HepG2 (cell line): ENCODE results near the gene NDOR1. TPM values are rescaled to one million over a fixed set of nuclear protein-coding genes. Genes with fewer than 3 reads are reported as not detected.

Experiments used
- ATAC-seq: fragments of 200-7000 bp; cut with Tn5 transposase; 3 replicates; pipeline ENCODE4 v1.9.1; 2020; ENCODE audit warnings: mild to moderate bottlenecking, moderate library complexity
- BruUV-seq: library from RNA; stranded (reverse); fragments of 400-500 nt; replicated peaks from 2 replicates; lab custom pipeline; 2021; lab: Mats Ljungman, UMichigan
- CTCF ChIA-PET: fragments of 300-600 bp; formaldehyde crosslinking; extraction: SDS; loops from one replicate; lab custom pipeline; 2021; ENCODE audit warnings: low total read pairs, inconsistent platforms, low intra/inter-chr PET ratio; lab: Yijun Ruan, JAX
- POLR2A ChIA-PET: fragments of 350-600 bp; sonication (Branson Sonifier 250); formaldehyde crosslinking; loops from one replicate; lab custom pipeline; 2020; ENCODE audit warnings: antibody characterized with exemption, inconsistent platforms; lab: Yijun Ruan, JAX
- DNase-seq: peaks from one replicate; pipeline ENCODE4 v3.0.0-alpha.2; 2015; ENCODE audit warnings: low spot score
- FAIRE-seq: peaks from 3 replicates; lab custom pipeline; 2011; peaks lifted over from hg19 to GRCh38; lab: Jason Lieb, UNC
- H2AFZ ChIP-seq: one replicate; pipeline ENCODE4 v1.6.1; 2011; ENCODE audit warnings: low read length, inconsistent platforms
- H3K27ac ChIP-seq: fragments of 300-600 bp; 3 replicates; pipeline ENCODE4 v1.8.0; 2011; ENCODE audit warnings: mixed run types, mild to moderate bottlenecking, mixed read lengths, low read length, inconsistent platforms; ENCODE audit not compliant: insufficient read depth; ENCODE audit errors: extremely low read length
- H3K27me3 ChIP-seq, 2 experiments: fragments of 200-600 bp in 1 of 2; 2 replicates in 1 of 2; 3 replicates in 1 of 2; pipeline versions ENCODE4 v1.6.0 to v1.8.0; 2011; ENCODE audit warnings: low read length in 2 of 2, mild to moderate bottlenecking in 2 of 2, moderate library complexity in 2 of 2, inconsistent platforms in 1 of 2; ENCODE audit not compliant: insufficient read depth in 2 of 2, control insufficient read depth in 1 of 2
- H3K36me3 ChIP-seq, 2 experiments: fragments of 200-600 bp in 1 of 2; replicated peaks in 1 of 2; 2 replicates in 1 of 2; 3 replicates in 1 of 2; pipeline versions ENCODE4 v1.5.1 to v1.8.0; 2011; ENCODE audit warnings: low read length in 2 of 2, inconsistent platforms in 1 of 2; ENCODE audit not compliant: insufficient read depth in 2 of 2, control insufficient read depth in 1 of 2
- H3K4me1 ChIP-seq: 2 replicates; pipeline ENCODE4 v1.5.1; 2012; ENCODE audit warnings: low read length, inconsistent platforms; ENCODE audit not compliant: insufficient read depth
- H3K4me2 ChIP-seq: 2 replicates; pipeline ENCODE4 v1.6.0; 2011; ENCODE audit warnings: low read depth, low read length, inconsistent platforms
- H3K4me3 ChIP-seq, 3 experiments: fragments of 200-600 bp in 1 of 3; sonication (generic), shearing (Covaris generic) in 1 of 3; replicated peaks in 1 of 3; 2 replicates each; pipeline ENCODE4 v1.5.1; 2011 to 2016; ENCODE audit warnings: low read length in 3 of 3, inconsistent platforms in 2 of 3, low read depth in 2 of 3, mild to moderate bottlenecking in 2 of 3, control low read depth in 1 of 3, mixed read lengths in 1 of 3; ENCODE audit not compliant: insufficient read depth in 1 of 3
- H3K79me2 ChIP-seq: one replicate; pipeline ENCODE4 v1.6.1; 2011; ENCODE audit warnings: low read length, inconsistent platforms; ENCODE audit not compliant: insufficient read depth
- H3K9ac ChIP-seq: 2 replicates; pipeline ENCODE4 v1.6.0; 2011; ENCODE audit warnings: mild to moderate bottlenecking, low read depth, low read length, inconsistent platforms; ENCODE audit not compliant: insufficient read depth
- H3K9me3 ChIP-seq: 2 replicates; pipeline ENCODE4 v1.5.1; 2012; ENCODE audit warnings: mild to moderate bottlenecking, low read length
- H4K20me1 ChIP-seq: 2 replicates; pipeline ENCODE4 v1.6.0; 2011; ENCODE audit warnings: inconsistent platforms, mild to moderate bottlenecking, low read length, moderate library complexity; ENCODE audit not compliant: insufficient read depth
- AFF4 ChIP-seq: sonication (generic); formaldehyde crosslinking; IDR thresholded peaks from 2 replicates; pipeline ENCODE4 v1.4.0; 2020; ENCODE audit warnings: missing genetic modification reagents
- CBFB ChIP-seq: sonication (generic); formaldehyde crosslinking; IDR thresholded peaks from 2 replicates; pipeline ENCODE4 v1.4.0; 2020; ENCODE audit warnings: missing genetic modification reagents
- HMG20B ChIP-seq: conservative IDR thresholded peaks from 2 replicates; pipeline ENCODE4 v1.6.1; 2016; ENCODE audit warnings: missing genetic modification reagents, missing compliant biosample characterization
- MTA3 ChIP-seq: sonication (generic); formaldehyde crosslinking; IDR thresholded peaks from 2 replicates; pipeline ENCODE4 v1.4.0; 2020; ENCODE audit warnings: missing genetic modification reagents
- NFE2L2 ChIP-seq: fragments of 150-350 bp; IDR thresholded peaks from 2 replicates; pipeline ENCODE4 v1.6.1; 2014; ENCODE audit warnings: low read length
- RBFOX2 ChIP-seq: fragments of 200-400 bp; formaldehyde crosslinking; IDR thresholded peaks from 2 replicates; pipeline ENCODE4 v1.6.1; 2017; ENCODE audit warnings: low read depth, mild to moderate bottlenecking, low read length
- RBM39 ChIP-seq: fragments of 200-400 bp; formaldehyde crosslinking; IDR thresholded peaks from one replicate; pipeline ENCODE4 v1.6.1; 2018; ENCODE audit warnings: antibody characterized with exemption, mild to moderate bottlenecking, low read depth, low read length; ENCODE audit not compliant: poor library complexity, severe bottlenecking
- THAP11 ChIP-seq: IDR thresholded peaks from 2 replicates; pipeline ENCODE4 v1.6.1; 2016; ENCODE audit warnings: missing biosample characterization, missing genetic modification reagents
- ZNF687 ChIP-seq: sonication (generic); formaldehyde crosslinking; IDR thresholded peaks from 2 replicates; pipeline ENCODE4 v1.5.1; 2020; ENCODE audit warnings: mild to moderate bottlenecking, missing genetic modification reagents, moderate library complexity
- WGBS: methylation state at CpG from one replicate; pipeline ENCODE4 v1.1.6; 2017; ENCODE audit warnings: low lambda C conversion rate; 5-methylcytosine and 5-hydroxymethylcytosine counted together
- in situ Hi-C: cut with HindIII; loops from 2 replicates; pipeline ENCODE4 v1.10.0; 2017; ENCODE audit warnings: low pct_unique_long_range_greater_than_20kb; ENCODE audit not compliant: extremely low pct_ligation_motif_present
- intact Hi-C: fragments of 100-400 bp; cut with micrococcal nuclease; formaldehyde crosslinking; loops from one replicate; pipeline ENCODE4 v1.10.0; 2022; ENCODE audit not compliant: unreplicated experiment
- polyA plus RNA-seq, 8 experiments: library from polyadenylated mRNA; depleted of rRNA in 3 of 8; stranded (reverse) in 7 of 8; unstranded in 1 of 8; fragments of >200 nt; fragmentation: Illumina TruSeq in 4 of 8; extraction: Trizol in 4 of 8; gene quantifications; 2 replicates each; pipeline versions ENCODE4 v1.2.1 to v1.2.3, GENCODE V29; 2011 to 2016; ENCODE audit warnings: low read depth in 4 of 8, missing spikeins in 1 of 8, mixed read lengths in 1 of 8; ENCODE audit not compliant: insufficient read depth in 1 of 8
- total RNA-seq, 5 experiments: library from RNA; depleted of rRNA; stranded (reverse); fragments of >200 nt; fragmentation: Illumina TruSeq; extraction: Trizol; gene quantifications; 2 replicates each; pipeline ENCODE4 v1.2.3, GENCODE V29; 2016; ENCODE audit warnings: low read depth in 1 of 5
- TF ChIP-seq, protein P1 (sequence below): sonication (generic); formaldehyde crosslinking; IDR thresholded peaks from 2 replicates; pipeline ENCODE4 v1.4.0; 2020; ENCODE audit warnings: mild to moderate bottlenecking, missing genetic modification reagents
- TF ChIP-seq, protein P2 (sequence below): sonication (generic); formaldehyde crosslinking; IDR thresholded peaks from 2 replicates; pipeline ENCODE4 v1.5.0; 2020; ENCODE audit warnings: missing genetic modification reagents

Gene NDOR1
- total and polyA plus RNA-seq, 2 of the 13 experiments (the other 11 are each of a cell fraction or from before 2014, with no cell fraction given), result 3.6 to 8.7 TPM

DNA sequence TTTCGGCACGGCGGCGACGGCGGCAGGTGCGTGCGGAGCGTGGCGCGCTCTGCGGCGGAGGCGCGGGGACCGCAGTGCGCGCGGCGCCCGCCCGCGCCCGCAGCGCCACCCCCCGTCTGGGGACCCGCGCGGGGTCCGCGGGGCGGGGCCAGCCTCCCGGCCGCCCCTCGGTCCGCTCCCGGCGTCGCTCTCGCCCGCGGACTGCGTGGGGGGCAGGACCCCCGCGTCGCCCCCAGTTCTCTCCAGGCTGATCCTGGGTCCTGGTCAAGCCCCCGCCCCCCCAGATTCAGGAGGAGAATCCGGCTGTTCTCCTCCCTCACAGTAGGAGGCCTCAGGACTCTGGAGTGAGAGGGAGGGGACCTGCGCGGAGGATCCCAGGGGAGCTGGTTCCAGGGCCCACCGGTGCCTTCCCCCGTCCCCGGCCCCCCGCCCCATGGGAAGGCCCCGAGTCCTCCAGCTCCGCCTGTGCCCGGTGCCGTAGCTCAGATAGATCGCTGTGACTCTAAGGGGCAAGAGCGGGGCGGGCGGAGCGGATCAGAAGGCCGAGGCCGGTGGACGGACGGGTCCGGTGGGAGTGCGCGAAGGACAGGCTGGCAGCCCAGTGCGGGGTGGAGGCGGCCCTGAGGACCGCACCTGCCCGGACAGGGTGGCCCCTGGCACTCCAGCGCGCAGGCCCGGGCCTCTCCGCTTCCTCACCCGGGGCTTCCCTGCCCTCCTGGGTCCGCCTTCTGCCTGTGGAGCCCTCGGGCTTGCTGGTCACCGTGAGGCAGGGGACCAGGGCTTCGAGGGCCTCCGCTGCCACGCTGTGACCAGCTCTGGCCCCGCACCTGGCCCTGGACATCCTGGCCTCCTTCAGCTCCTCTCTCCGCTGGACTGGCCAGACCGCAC lies 16.9 kb downstream of the NDOR1 start, which contains the start of gene RNF208:
RNF208 (minus strand) TSS at position 51 of the 888 bp plus-strand sequence. CDS start 1,028 bp downstream, outside the sequence.
- intact Hi-C loops, result loop anchor here (2.0 kb wide), 2 partner anchors 14 to 22 kb away; partner anchors contain the start of gene TPRN
- no TSS peak for BruUV-seq
- ATAC-seq, result peak; percentile 9
- TF ChIP-seq AFF4 (CRISPR knock-in tag) (no peak), ZNF687 (CRISPR knock-in tag) (peak; percentile 78; the same call in 1 of the 2 replicates), MTA3 (CRISPR knock-in tag) (no peak), NFE2L2 (no peak), HMG20B (CRISPR knock-in tag) (no peak), RBFOX2 (peak; percentile 60), RBM39 (no peak), CBFB (CRISPR knock-in tag) (0 out of 2 replicates have a peak, but pooled peaks have one; percentile 18), THAP11 (CRISPR knock-in tag) (no peak)
- TF ChIP-seq, protein P1, sequence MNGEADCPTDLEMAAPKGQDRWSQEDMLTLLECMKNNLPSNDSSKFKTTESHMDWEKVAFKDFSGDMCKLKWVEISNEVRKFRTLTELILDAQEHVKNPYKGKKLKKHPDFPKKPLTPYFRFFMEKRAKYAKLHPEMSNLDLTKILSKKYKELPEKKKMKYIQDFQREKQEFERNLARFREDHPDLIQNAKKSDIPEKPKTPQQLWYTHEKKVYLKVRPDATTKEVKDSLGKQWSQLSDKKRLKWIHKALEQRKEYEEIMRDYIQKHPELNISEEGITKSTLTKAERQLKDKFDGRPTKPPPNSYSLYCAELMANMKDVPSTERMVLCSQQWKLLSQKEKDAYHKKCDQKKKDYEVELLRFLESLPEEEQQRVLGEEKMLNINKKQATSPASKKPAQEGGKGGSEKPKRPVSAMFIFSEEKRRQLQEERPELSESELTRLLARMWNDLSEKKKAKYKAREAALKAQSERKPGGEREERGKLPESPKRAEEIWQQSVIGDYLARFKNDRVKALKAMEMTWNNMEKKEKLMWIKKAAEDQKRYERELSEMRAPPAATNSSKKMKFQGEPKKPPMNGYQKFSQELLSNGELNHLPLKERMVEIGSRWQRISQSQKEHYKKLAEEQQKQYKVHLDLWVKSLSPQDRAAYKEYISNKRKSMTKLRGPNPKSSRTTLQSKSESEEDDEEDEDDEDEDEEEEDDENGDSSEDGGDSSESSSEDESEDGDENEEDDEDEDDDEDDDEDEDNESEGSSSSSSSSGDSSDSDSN (CRISPR knock-in tag), result peak; percentile 83
- TF ChIP-seq, protein P2, sequence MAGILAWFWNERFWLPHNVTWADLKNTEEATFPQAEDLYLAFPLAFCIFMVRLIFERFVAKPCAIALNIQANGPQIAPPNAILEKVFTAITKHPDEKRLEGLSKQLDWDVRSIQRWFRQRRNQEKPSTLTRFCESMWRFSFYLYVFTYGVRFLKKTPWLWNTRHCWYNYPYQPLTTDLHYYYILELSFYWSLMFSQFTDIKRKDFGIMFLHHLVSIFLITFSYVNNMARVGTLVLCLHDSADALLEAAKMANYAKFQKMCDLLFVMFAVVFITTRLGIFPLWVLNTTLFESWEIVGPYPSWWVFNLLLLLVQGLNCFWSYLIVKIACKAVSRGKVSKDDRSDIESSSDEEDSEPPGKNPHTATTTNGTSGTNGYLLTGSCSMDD (CRISPR knock-in tag), result no peak

More for the DNA sequence above, 16.9 kb downstream of the NDOR1 start, which contains the start of gene RNF208:
- 0% methylated on average over 1 of the region's 88 CpGs for WGBS
- ChIA-PET POLR2A (interaction anchor here (0.9 to 13.4 kb wide), 14 partner anchors 13 to 169 kb away, joined by 3 to 225 read pairs (median 18); partner anchors contain the start of genes ANAPC2, ENTPD2, MAN1B1 and NDOR1), CTCF (no interaction called here)
- no peak within 1 kb of the TSS for H2AFZ ChIP-seq
- H3K9ac ChIP-seq, result peak within 1 kb of the TSS; percentile 80
- DNase-seq, result no peak
- no peaks in the 10 kb centered on the region for H3K36me3 ChIP-seq
- peak within 1 kb of the TSS; percentile 64 to 92 (median 84) for H3K4me3 ChIP-seq
- peak within 1 kb of the TSS; percentile 100 for H3K4me2 ChIP-seq
- no peaks in the 10 kb centered on the region; a peak in 1 of 5 replicates for H3K27me3 ChIP-seq
- H3K79me2 ChIP-seq, result peaks cover 3% of the 10 kb centered on the region
- no peaks in the 10 kb centered on the region for H3K9me3 ChIP-seq
- peak within 1 kb of the TSS; percentile 76 for H3K27ac ChIP-seq
- in situ Hi-C loops, result no loop called here
- H3K4me1 ChIP-seq, result peaks cover 65% of the 10 kb centered on the region
- FAIRE-seq, result no peak
- peaks cover 4% of the 10 kb centered on the region; the same call in 1 of the 2 replicates for H4K20me1 ChIP-seq
